H1 (cell line): ENCODE measurements around the gene CAMK2D. TPM values are rescaled to one million over a fixed set of nuclear protein-coding genes. Genes with fewer than 3 reads are reported as not detected.

ENCODE experiments used
- CTCF ChIA-PET: fragments of 300-600 bp; sonication (Branson Sonifier 250); formaldehyde crosslinking; loops from one replicate; lab custom pipeline; 2021; ENCODE audit not compliant: partially characterized antibody; lab: Charles Lee
- POLR2A ChIA-PET: fragments of 300-600 bp; sonication (Branson Sonifier 250); formaldehyde crosslinking; loops from one replicate; lab custom pipeline; 2021; ENCODE audit warnings: inconsistent platforms; ENCODE audit not compliant: partially characterized antibody; lab: Charles Lee
- DNase-seq, 2 experiments: peaks; one replicate each; pipeline versions ENCODE4 v3.0.0 to v3.0.0-alpha.2; 2010 to 2022; ENCODE audit warnings: low spot score in 2 of 2, low read depth in 1 of 2, mixed read lengths in 1 of 2
- FAIRE-seq: peaks from 2 replicates; lab custom pipeline; 2011; peaks lifted over from hg19 to GRCh38; lab: Jason Lieb, UNC
- H2AFZ ChIP-seq: 2 replicates; pipeline ENCODE4 v1.8.1; 2012; ENCODE audit warnings: low read length, inconsistent platforms
- H2AK5ac ChIP-seq: 2 replicates; pipeline ENCODE4 v1.6.1; 2013; ENCODE audit warnings: low read depth, low read length
- H2BK120ac ChIP-seq: replicated peaks from 2 replicates; pipeline ENCODE3; 2013; ENCODE audit warnings: low read depth, low read length, inconsistent platforms
- H2BK12ac ChIP-seq: 2 replicates; pipeline ENCODE4 v1.6.1; 2013; ENCODE audit warnings: low read depth, low read length
- H2BK15ac ChIP-seq: 2 replicates; pipeline ENCODE4 v1.6.1; 2013; ENCODE audit warnings: low read length
- H2BK20ac ChIP-seq: 2 replicates; pipeline ENCODE4 v1.6.1; 2013; ENCODE audit warnings: low read length
- H2BK5ac ChIP-seq: 2 replicates; pipeline ENCODE4 v1.6.1; 2013; ENCODE audit warnings: low read depth, low read length
- H3K14ac ChIP-seq: 2 replicates; pipeline ENCODE4 v1.6.1; 2013; ENCODE audit warnings: inconsistent platforms; ENCODE audit not compliant: insufficient read length
- H3K18ac ChIP-seq: 2 replicates; pipeline ENCODE4 v1.6.1; 2013; ENCODE audit warnings: low read length; ENCODE audit errors: extremely low read depth
- H3K23ac ChIP-seq: 2 replicates; pipeline ENCODE4 v1.6.1; 2013; ENCODE audit warnings: inconsistent platforms; ENCODE audit not compliant: insufficient read length
- H3K23me2 ChIP-seq: 2 replicates; pipeline ENCODE4 v1.6.1; 2013; ENCODE audit warnings: low read depth, low read length
- H3K27ac ChIP-seq: 2 replicates; pipeline ENCODE4 v1.6.1; 2011; ENCODE audit warnings: low read depth, low read length, inconsistent platforms
- H3K27me3 ChIP-seq, 4 experiments: replicated peaks in 1 of 4; 1 replicate in 1 of 4; 2 replicates in 3 of 4; pipeline versions ENCODE4 v1.6.1 to v1.8.1; 2011 to 2013; ENCODE audit warnings: low read length in 3 of 4, mild to moderate bottlenecking in 3 of 4, inconsistent platforms in 2 of 4, mixed read lengths in 2 of 4, moderate library complexity in 1 of 4; ENCODE audit not compliant: control insufficient read depth in 3 of 4, insufficient read depth in 3 of 4; ENCODE audit errors: extremely low read depth in 1 of 4
- H3K36me3 ChIP-seq, 4 experiments: 2 replicates each; pipeline versions ENCODE4 v1.6.1 to v1.8.1; 2011 to 2013; ENCODE audit warnings: mild to moderate bottlenecking in 4 of 4, low read length in 3 of 4, moderate library complexity in 2 of 4, control low read depth in 1 of 4, inconsistent platforms in 1 of 4; ENCODE audit not compliant: insufficient read depth in 4 of 4, control insufficient read depth in 2 of 4
- H3K4ac ChIP-seq: replicated peaks from 2 replicates; pipeline ENCODE3; 2013; ENCODE audit warnings: low read length, low read depth, mixed read lengths, inconsistent platforms; ENCODE audit not compliant: insufficient read length
- H3K4me1 ChIP-seq, 4 experiments: replicated peaks in 1 of 4; 1 replicate in 1 of 4; 2 replicates in 3 of 4; pipeline versions ENCODE4 v1.6.1 to v1.8.1; 2011 to 2013; ENCODE audit warnings: low read length in 3 of 4, inconsistent platforms in 2 of 4, mixed read lengths in 1 of 4; ENCODE audit not compliant: insufficient read depth in 4 of 4, control insufficient read depth in 3 of 4
- H3K4me2 ChIP-seq, 2 experiments: 2 replicates each; pipeline versions ENCODE4 v1.6.1 to v1.8.1; 2011 to 2013; ENCODE audit warnings: low read depth in 2 of 2, low read length in 2 of 2, control low read depth in 1 of 2, inconsistent platforms in 1 of 2, mild to moderate bottlenecking in 1 of 2; ENCODE audit not compliant: insufficient read depth in 1 of 2
- H3K4me3 ChIP-seq, 4 experiments: fragments of 200-600, 300-600 bp in 1 of 4; sonication (generic), shearing (Covaris generic), sonication (Bioruptor Twin) in 1 of 4; 2 replicates each; pipeline versions ENCODE4 v1.5.1 to v1.8.1; 2011 to 2016; ENCODE audit warnings: low read length in 4 of 4, low read depth in 3 of 4, control low read depth in 2 of 4, inconsistent platforms in 2 of 4, mild to moderate bottlenecking in 2 of 4, mixed read lengths in 1 of 4, moderate library complexity in 1 of 4; ENCODE audit not compliant: insufficient read depth in 2 of 4; ENCODE audit errors: extremely low read depth in 1 of 4
- H3K56ac ChIP-seq: replicated peaks from 2 replicates; pipeline ENCODE3; 2013; ENCODE audit warnings: low read depth, mild to moderate bottlenecking, mixed read lengths, low read length, inconsistent platforms; ENCODE audit not compliant: insufficient read length
- H3K79me1 ChIP-seq: 2 replicates; pipeline ENCODE4 v1.6.1; 2013; ENCODE audit warnings: low read depth, low read length, control low read depth
- H3K79me2 ChIP-seq, 2 experiments: 2 replicates each; pipeline versions ENCODE4 v1.6.1 to v1.8.1; 2012 to 2013; ENCODE audit warnings: low read length in 2 of 2, mild to moderate bottlenecking in 2 of 2, inconsistent platforms in 1 of 2; ENCODE audit not compliant: insufficient read depth in 2 of 2, control insufficient read depth in 1 of 2
- H3K9ac ChIP-seq, 4 experiments: replicated peaks in 1 of 4; 1 replicate in 1 of 4; 2 replicates in 3 of 4; pipeline versions ENCODE4 v1.6.1 to v1.8.1; 2011 to 2013; ENCODE audit warnings: low read depth in 3 of 4, low read length in 3 of 4, control low read depth in 2 of 4, mild to moderate bottlenecking in 2 of 4, moderate library complexity in 2 of 4, inconsistent platforms in 1 of 4; ENCODE audit errors: extremely low read depth in 1 of 4
- H3K9me3 ChIP-seq, 2 experiments: 2 replicates each; pipeline versions ENCODE4 v1.6.1 to v1.8.1; 2012 to 2013; ENCODE audit warnings: mild to moderate bottlenecking in 2 of 2, moderate library complexity in 2 of 2, control low read depth in 1 of 2, inconsistent platforms in 1 of 2, low read depth in 1 of 2, low read length in 1 of 2, mixed read lengths in 1 of 2; ENCODE audit not compliant: insufficient read depth in 2 of 2
- H4K20me1 ChIP-seq, 2 experiments: replicated peaks in 1 of 2; 2 replicates each; pipeline versions ENCODE3 to v1.8.1; 2011 to 2013; ENCODE audit warnings: inconsistent platforms in 2 of 2, low read length in 2 of 2, mild to moderate bottlenecking in 1 of 2; ENCODE audit not compliant: insufficient read depth in 2 of 2, control insufficient read depth in 1 of 2
- H4K5ac ChIP-seq: 2 replicates; pipeline ENCODE4 v1.6.1; 2013; ENCODE audit warnings: low read length, low read depth, mixed read lengths, inconsistent platforms; ENCODE audit not compliant: insufficient read length
- H4K8ac ChIP-seq: 2 replicates; pipeline ENCODE4 v1.8.0; 2013; ENCODE audit warnings: mild to moderate bottlenecking, moderate library complexity, low read length, inconsistent platforms; ENCODE audit not compliant: insufficient read depth; ENCODE audit errors: extremely low read depth
- H4K91ac ChIP-seq: replicated peaks from 2 replicates; pipeline ENCODE3; 2013; ENCODE audit warnings: low read length, mixed read lengths, inconsistent platforms; ENCODE audit not compliant: insufficient read length
- BCL11A ChIP-seq, 2 experiments: IDR thresholded peaks; one replicate each; pipeline ENCODE4 v1.6.1; 2011; ENCODE audit warnings: low read depth in 2 of 2, low read length in 2 of 2, mild to moderate bottlenecking in 2 of 2
- BRCA1 ChIP-seq: IDR thresholded peaks from 2 replicates; pipeline ENCODE4 v1.6.1; 2012; ENCODE audit warnings: low read depth, low read length, improper control_type of control experiment
- EGR1 ChIP-seq: IDR thresholded peaks from 2 replicates; pipeline ENCODE4 v1.6.1; 2011; ENCODE audit warnings: low read depth, low read length, borderline replicate concordance
- FOSL1 ChIP-seq: IDR thresholded peaks from 2 replicates; pipeline ENCODE4 v1.6.1; 2011; ENCODE audit warnings: mild to moderate bottlenecking, low read depth, low read length, moderate library complexity; ENCODE audit not compliant: insufficient read depth
- JUN ChIP-seq: IDR thresholded peaks from 2 replicates; pipeline ENCODE4 v1.6.1; 2011; ENCODE audit warnings: low read depth, mild to moderate bottlenecking, improper control_type of control experiment, low read length
- JUND ChIP-seq: IDR thresholded peaks from 2 replicates; pipeline ENCODE4 v1.6.1; 2011; ENCODE audit warnings: mild to moderate bottlenecking, improper control_type of control experiment, low read length
- KDM5A ChIP-seq: fragments of 200-600 bp; IDR thresholded peaks from 2 replicates; pipeline ENCODE4 v1.7.1; 2012; ENCODE audit warnings: mild to moderate bottlenecking, low read length, inconsistent platforms, mixed read lengths
- MAFK ChIP-seq: IDR thresholded peaks from 2 replicates; pipeline ENCODE4 v1.6.1; 2012; ENCODE audit warnings: low read depth, mild to moderate bottlenecking, improper control_type of control experiment, low read length
- POLR2AphosphoS5 ChIP-seq: IDR thresholded peaks from 2 replicates; pipeline ENCODE4 v1.6.1; 2011; ENCODE audit warnings: low read depth, low read length
- SP1 ChIP-seq: IDR thresholded peaks from 2 replicates; pipeline ENCODE4 v1.6.1; 2011; ENCODE audit warnings: low read depth, low read length
- TCF12 ChIP-seq: IDR thresholded peaks from 2 replicates; pipeline ENCODE4 v1.6.1; 2011; ENCODE audit warnings: low read depth, mild to moderate bottlenecking, low read length
- ZNF274 ChIP-seq: IDR thresholded peaks from 2 replicates; pipeline ENCODE4 v1.7.0; 2012; ENCODE audit warnings: low read length, borderline replicate concordance; ENCODE audit errors: extremely low read depth
- WGBS, 2 experiments: shearing (Covaris generic) in 1 of 2; methylation state at CpG; one replicate each; pipeline versions ENCODE4 v1.1.6 to v1.1.7; 2013 to 2015; ENCODE audit warnings: low lambda C conversion rate in 2 of 2, mixed read lengths in 2 of 2, inconsistent platforms in 1 of 2, low coverage in 1 of 2, missing lambda C conversion rate in 1 of 2; ENCODE audit not compliant: insufficient replicate concordance in 2 of 2, insufficient coverage in 1 of 2, insufficient read length in 1 of 2; ENCODE audit errors: extremely low coverage in 1 of 2, missing lambda C conversion rate in 1 of 2; 5-methylcytosine and 5-hydroxymethylcytosine counted together
- polyA plus RNA-seq, 7 experiments: library from polyadenylated mRNA; depleted of rRNA in 3 of 7; stranded (reverse) in 5 of 7; unstranded in 2 of 7; fragments of >200 nt in 5 of 7; fragments of 200-250 nt in 2 of 7; gene quantifications; 1 replicate in 5 of 7; 2 replicates in 1 of 7; 4 replicates in 1 of 7; pipeline versions ENCODE4 v1.2.1 to v1.2.3, GENCODE V29; 2011 to 2013; ENCODE audit warnings: missing spikeins in 2 of 7, mixed read lengths in 2 of 7
- total RNA-seq: library from RNA; stranded (reverse); fragmentation: NEBNext Ultra II Directional; extraction: Animal tissue kit (Norgen Biotek cat#: 25700); gene quantifications from 2 replicates; pipeline ENCODE4 v1.2.1, GENCODE V29; 2021
- TF ChIP-seq, protein P1 (sequence below), 3 experiments: IDR thresholded peaks; 1 replicate in 2 of 3; 2 replicates in 1 of 3; pipeline versions ENCODE4 v1.5.1 to v1.6.1; 2011; ENCODE audit warnings: low read length in 3 of 3, mild to moderate bottlenecking in 3 of 3, inconsistent platforms in 2 of 3, low read depth in 1 of 3, moderate library complexity in 1 of 3; ENCODE audit not compliant: insufficient read depth in 1 of 3; ENCODE audit errors: control extremely low read depth in 1 of 3

The CAMK2D gene
- total and polyA plus RNA-seq, 2 of the 8 experiments (the other 6 are each of a cell fraction or from before 2014, with no cell fraction given): 3.2 to 7.0 TPM

DNA sequence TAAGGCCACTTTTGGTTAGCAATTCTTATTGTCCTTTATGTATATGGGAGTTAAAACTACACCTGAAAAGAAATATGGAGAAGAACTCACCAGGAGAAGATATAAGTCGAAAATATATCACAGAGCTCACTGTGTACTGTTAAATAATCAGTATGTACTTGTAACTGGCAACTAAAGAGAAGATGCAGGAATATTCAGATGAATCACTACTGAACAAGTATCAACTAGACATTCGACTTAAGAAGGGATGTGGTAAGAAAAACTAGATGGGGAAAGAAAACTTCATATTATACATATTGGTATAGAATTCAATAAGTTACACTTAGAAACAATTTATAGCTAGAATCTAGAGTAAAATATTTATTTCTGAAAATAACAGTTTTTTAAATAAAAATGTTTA is 230.0 kb downstream of the CAMK2D start:
- H3K23me2 ChIP-seq: no peaks in the 10 kb centered on the region
- no peak overlapping the region for H3K23ac ChIP-seq
- H4K20me1 ChIP-seq: no peaks in the 10 kb centered on the region
- H2BK15ac ChIP-seq: no peak overlapping the region
- no peaks in the 10 kb centered on the region for H3K79me2 ChIP-seq
- H3K27me3 ChIP-seq: no peaks in the 10 kb centered on the region
- peaks cover 0 to 3% (median 0%) of the 10 kb centered on the region in 4 experiments; a peak in 2 of 7 replicates for H3K4me1 ChIP-seq
- H3K4ac ChIP-seq: no peak overlapping the region
- no peak overlapping the region for H2BK120ac ChIP-seq
- H4K5ac ChIP-seq: no peak overlapping the region
- H2BK12ac ChIP-seq: no peak overlapping the region
- H2AK5ac ChIP-seq: no peak overlapping the region
- no peak overlapping the region for H2BK20ac ChIP-seq
- no peak for DNase-seq
- no peak overlapping the region for H3K56ac ChIP-seq
- no peak overlapping the region for H2BK5ac ChIP-seq
- no peak overlapping the region for H3K14ac ChIP-seq
- H3K18ac ChIP-seq: no peak overlapping the region
- no peak overlapping the region for H4K91ac ChIP-seq
- H3K27ac ChIP-seq: no peak overlapping the region
- no peak for FAIRE-seq
- WGBS, 2 experiments: 82% methylated on average over 2 of the region's 2 CpGs; no CpG with 5 or more reads in 1 of the 2 experiments
- ChIA-PET CTCF (no interaction called here), POLR2A (no interaction called here)
- H3K4me2 ChIP-seq: no peak overlapping the region
- no peak overlapping the region for H4K8ac ChIP-seq
- no peaks in the 10 kb centered on the region for H3K79me1 ChIP-seq
- H3K4me3 ChIP-seq: no peak overlapping the region
- no peaks in the 10 kb centered on the region for H3K9me3 ChIP-seq
- no peak overlapping the region for H3K9ac ChIP-seq
- H3K36me3 ChIP-seq: no peaks in the 10 kb centered on the region
- H2AFZ ChIP-seq: no peak overlapping the region
- TF ChIP-seq EGR1 (no peak), KDM5A (no peak), JUN (no peak), BRCA1 (no peak), POLR2AphosphoS5 (no peak), FOSL1 (no peak), MAFK (no peak), JUND (no peak), SP1 (no peak), ZNF274 (no peak), BCL11A (IDR thresholded peaks at IDR 0.05; ENCODE audit: low read depth in 2 of 2, low read length in 2 of 2) (no peak), TCF12 (no peak)
- TF ChIP-seq, protein P1, sequence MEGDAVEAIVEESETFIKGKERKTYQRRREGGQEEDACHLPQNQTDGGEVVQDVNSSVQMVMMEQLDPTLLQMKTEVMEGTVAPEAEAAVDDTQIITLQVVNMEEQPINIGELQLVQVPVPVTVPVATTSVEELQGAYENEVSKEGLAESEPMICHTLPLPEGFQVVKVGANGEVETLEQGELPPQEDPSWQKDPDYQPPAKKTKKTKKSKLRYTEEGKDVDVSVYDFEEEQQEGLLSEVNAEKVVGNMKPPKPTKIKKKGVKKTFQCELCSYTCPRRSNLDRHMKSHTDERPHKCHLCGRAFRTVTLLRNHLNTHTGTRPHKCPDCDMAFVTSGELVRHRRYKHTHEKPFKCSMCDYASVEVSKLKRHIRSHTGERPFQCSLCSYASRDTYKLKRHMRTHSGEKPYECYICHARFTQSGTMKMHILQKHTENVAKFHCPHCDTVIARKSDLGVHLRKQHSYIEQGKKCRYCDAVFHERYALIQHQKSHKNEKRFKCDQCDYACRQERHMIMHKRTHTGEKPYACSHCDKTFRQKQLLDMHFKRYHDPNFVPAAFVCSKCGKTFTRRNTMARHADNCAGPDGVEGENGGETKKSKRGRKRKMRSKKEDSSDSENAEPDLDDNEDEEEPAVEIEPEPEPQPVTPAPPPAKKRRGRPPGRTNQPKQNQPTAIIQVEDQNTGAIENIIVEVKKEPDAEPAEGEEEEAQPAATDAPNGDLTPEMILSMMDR (IDR thresholded peaks at IDR 0.05; ENCODE audit: control extremely low read depth in 1 of 3, insufficient read depth in 1 of 3, low read depth in 1 of 3, low read length in 3 of 3): no peak
